Keratinocyte (primary cell): ENCODE measurements around the gene GOLT1B. TPM values are rescaled to one million over a fixed set of nuclear protein-coding genes. Genes with fewer than 3 reads are reported as not detected.

Experiments
- DNase-seq: peaks from one replicate; pipeline ENCODE4 v3.0.0-alpha.2; 2011; ENCODE audit warnings: low read depth, missing footprints, low spot score
- FAIRE-seq: peaks from 2 replicates; lab custom pipeline; 2011; peaks lifted over from hg19 to GRCh38; lab: Jason Lieb, UNC
- H2AFZ ChIP-seq: 2 replicates; pipeline ENCODE4 v1.6.0; 2012; ENCODE audit warnings: low read length, control low read depth, inconsistent platforms; ENCODE audit not compliant: control insufficient read depth
- H3K27ac ChIP-seq: 2 replicates; pipeline ENCODE4 v1.5.1; 2011; ENCODE audit warnings: low read length; ENCODE audit not compliant: control insufficient read depth, insufficient read depth
- H3K27me3 ChIP-seq: 3 replicates; pipeline ENCODE4 v1.6.0; 2011; ENCODE audit warnings: low read length; ENCODE audit not compliant: control insufficient read depth, insufficient read depth; ENCODE audit errors: extremely low read depth
- H3K36me3 ChIP-seq, 2 experiments: 2 replicates in 1 of 2; 3 replicates in 1 of 2; pipeline ENCODE4 v1.5.1; 2011; ENCODE audit warnings: low read length in 2 of 2, mild to moderate bottlenecking in 1 of 2; ENCODE audit not compliant: control insufficient read depth in 2 of 2, insufficient read depth in 2 of 2; ENCODE audit errors: extremely low read depth in 1 of 2
- H3K4me1 ChIP-seq: 3 replicates; pipeline ENCODE4 v1.5.1; 2011; ENCODE audit warnings: low read length; ENCODE audit not compliant: control insufficient read depth, insufficient read depth; ENCODE audit errors: extremely low read depth
- H3K4me2 ChIP-seq: 3 replicates; pipeline ENCODE4 v1.6.0; 2011; ENCODE audit warnings: low read depth, low read length; ENCODE audit not compliant: control insufficient read depth, insufficient read depth; ENCODE audit errors: extremely low read depth
- H3K4me3 ChIP-seq, 3 experiments: fragments of 200-600 bp in 1 of 3; sonication (generic) in 1 of 3; 2 replicates in 2 of 3; 3 replicates in 1 of 3; pipeline ENCODE4 v1.5.1; 2011 to 2016; ENCODE audit warnings: low read length in 3 of 3, mild to moderate bottlenecking in 3 of 3, control low read depth in 2 of 3, inconsistent platforms in 1 of 3, low read depth in 1 of 3, mixed read lengths in 1 of 3, mixed run types in 1 of 3, moderate library complexity in 1 of 3; ENCODE audit not compliant: control insufficient read depth in 2 of 3, insufficient read depth in 2 of 3; ENCODE audit errors: extremely low read depth in 1 of 3
- H3K79me2 ChIP-seq: 2 replicates; pipeline ENCODE4 v1.6.0; 2012; ENCODE audit warnings: low read length; ENCODE audit not compliant: control insufficient read depth, insufficient read depth
- H3K9ac ChIP-seq: 3 replicates; pipeline ENCODE4 v1.6.0; 2011; ENCODE audit warnings: low read length; ENCODE audit not compliant: control insufficient read depth, insufficient read depth; ENCODE audit errors: extremely low read depth
- H3K9me1 ChIP-seq: 3 replicates; pipeline ENCODE4 v1.6.0; 2011; ENCODE audit warnings: low read length; ENCODE audit not compliant: control insufficient read depth, insufficient read depth; ENCODE audit errors: extremely low read depth
- H3K9me3 ChIP-seq: 2 replicates; pipeline ENCODE4 v1.5.1; 2012; ENCODE audit warnings: low read depth, low read length; ENCODE audit not compliant: control insufficient read depth
- H4K20me1 ChIP-seq: 3 replicates; pipeline ENCODE4 v1.6.0; 2011; ENCODE audit warnings: low read length; ENCODE audit not compliant: control insufficient read depth, insufficient read depth; ENCODE audit errors: extremely low read depth
- EZH2 ChIP-seq: IDR thresholded peaks from one replicate; pipeline ENCODE4 v1.6.1; 2012; ENCODE audit warnings: inconsistent platforms, mild to moderate bottlenecking, low read length, moderate library complexity
- dilution Hi-C: fragments of 300-500 bp; cut with MboI; formaldehyde crosslinking; loops from one replicate; pipeline ENCODE4 v1.7.0; 2020; ENCODE audit warnings: low sequenced_read_pairs; ENCODE audit not compliant: extremely low pct_ligation_motif_present
- polyA plus RNA-seq, 5 experiments: library from polyadenylated mRNA; depleted of rRNA in 3 of 5; stranded (reverse) in 3 of 5; stranded (forward) in 1 of 5; unstranded in 1 of 5; fragments of >200 nt; gene quantifications; 1 replicate in 1 of 5; 2 replicates in 3 of 5; 3 replicates in 1 of 5; pipeline versions ENCODE4 v1.2.1 to v1.2.3, GENCODE V29; 2011 to 2012; ENCODE audit warnings: missing spikeins in 2 of 5, low read depth in 1 of 5, low replicate concordance in 1 of 5
- TF ChIP-seq, protein P1 (sequence below), 3 experiments: IDR thresholded peaks in 1 of 3; conservative IDR thresholded peaks in 1 of 3; optimal IDR thresholded peaks in 1 of 3; 2 replicates in 2 of 3; 3 replicates in 1 of 3; pipeline versions ENCODE3 to v1.5.1; 2011; ENCODE audit warnings: low read length in 3 of 3, mild to moderate bottlenecking in 3 of 3, moderate library complexity in 2 of 3, control low read depth in 1 of 3, inconsistent platforms in 1 of 3; ENCODE audit not compliant: insufficient read depth in 2 of 3; ENCODE audit errors: extremely low read depth in 1 of 3

The GOLT1B gene
- polyA plus RNA-seq, 1 donor (not counting 4 experiments of a cell fraction or from before 2014, with no cell fraction given): 25.8 TPM

DNA sequence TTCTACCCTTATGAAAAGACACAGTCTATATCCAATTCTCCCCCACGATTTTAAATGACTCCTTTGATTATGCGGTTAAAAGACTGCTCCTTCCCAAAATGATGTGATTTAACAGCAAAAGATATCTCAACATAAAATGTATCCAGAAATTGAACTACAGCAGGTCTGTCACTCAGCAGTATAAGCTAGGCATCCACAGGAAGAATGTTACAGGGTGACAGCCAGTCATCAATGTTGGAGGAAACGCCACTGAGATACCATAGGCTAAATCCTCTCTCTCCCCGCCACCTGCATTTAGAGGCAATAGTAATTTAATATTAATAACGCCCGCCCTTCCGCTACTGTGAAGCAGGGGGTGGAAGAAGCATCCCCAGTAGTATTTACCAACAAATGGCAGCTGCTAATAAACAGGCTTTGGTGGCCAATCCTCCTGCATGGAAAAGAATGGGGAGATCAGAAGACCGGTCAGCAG lies 767 bp upstream of the GOLT1B start:
- dilution Hi-C loops: no loop called here
- H3K4me3 ChIP-seq: peak overlapping the region; percentile 82 to 97 (median 95)
- H4K20me1 ChIP-seq: no peaks in the 10 kb centered on the region
- H3K9me1 ChIP-seq: no peaks in the 10 kb centered on the region
- peak overlapping the region; percentile 93 for H3K9ac ChIP-seq
- peaks cover 13% of the 10 kb centered on the region for H3K4me1 ChIP-seq
- FAIRE-seq (no peak), DNase-seq (no peak)
- peaks cover 53% of the 10 kb centered on the region for H3K79me2 ChIP-seq
- peak overlapping the region; percentile 99 for H2AFZ ChIP-seq
- no peaks in the 10 kb centered on the region for H3K27me3 ChIP-seq
- H3K36me3 ChIP-seq: peaks cover 9 to 25% of the 10 kb centered on the region in 2 experiments
- TF ChIP-seq EZH2: no peak
- TF ChIP-seq, protein P1, sequence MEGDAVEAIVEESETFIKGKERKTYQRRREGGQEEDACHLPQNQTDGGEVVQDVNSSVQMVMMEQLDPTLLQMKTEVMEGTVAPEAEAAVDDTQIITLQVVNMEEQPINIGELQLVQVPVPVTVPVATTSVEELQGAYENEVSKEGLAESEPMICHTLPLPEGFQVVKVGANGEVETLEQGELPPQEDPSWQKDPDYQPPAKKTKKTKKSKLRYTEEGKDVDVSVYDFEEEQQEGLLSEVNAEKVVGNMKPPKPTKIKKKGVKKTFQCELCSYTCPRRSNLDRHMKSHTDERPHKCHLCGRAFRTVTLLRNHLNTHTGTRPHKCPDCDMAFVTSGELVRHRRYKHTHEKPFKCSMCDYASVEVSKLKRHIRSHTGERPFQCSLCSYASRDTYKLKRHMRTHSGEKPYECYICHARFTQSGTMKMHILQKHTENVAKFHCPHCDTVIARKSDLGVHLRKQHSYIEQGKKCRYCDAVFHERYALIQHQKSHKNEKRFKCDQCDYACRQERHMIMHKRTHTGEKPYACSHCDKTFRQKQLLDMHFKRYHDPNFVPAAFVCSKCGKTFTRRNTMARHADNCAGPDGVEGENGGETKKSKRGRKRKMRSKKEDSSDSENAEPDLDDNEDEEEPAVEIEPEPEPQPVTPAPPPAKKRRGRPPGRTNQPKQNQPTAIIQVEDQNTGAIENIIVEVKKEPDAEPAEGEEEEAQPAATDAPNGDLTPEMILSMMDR (optimal IDR thresholded peaks at IDR 0.05 in 1 of 3, IDR thresholded peaks at IDR 0.05 in 1 of 3, conservative IDR thresholded peaks at IDR 0.05 in 1 of 3; ENCODE audit: extremely low read depth in 1 of 3, insufficient read depth in 2 of 3, low read length in 3 of 3): no peak
- peak overlapping the region; percentile 78 for H3K27ac ChIP-seq
- H3K4me2 ChIP-seq: peak overlapping the region; percentile 96
- no peaks in the 10 kb centered on the region for H3K9me3 ChIP-seq

DNA sequence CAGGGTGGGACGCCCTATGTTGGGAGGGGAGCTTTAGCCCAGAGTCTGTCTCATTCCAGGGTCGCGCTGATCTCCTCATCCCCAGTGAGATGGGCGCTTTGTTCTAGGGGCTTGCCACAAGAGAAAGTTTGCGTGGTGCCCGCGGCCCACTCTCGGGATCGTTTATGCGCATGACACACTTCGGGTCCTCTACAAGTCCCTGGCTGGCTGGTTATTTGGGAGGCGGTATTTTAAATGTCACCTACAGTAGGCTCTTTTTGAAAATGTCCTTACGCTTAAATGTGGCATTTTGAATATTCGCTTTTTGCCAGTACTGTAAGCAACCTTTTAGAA lies 541 bp downstream of the GOLT1B start:
- H3K79me2 ChIP-seq: peaks cover 62% of the 10 kb centered on the region
- H3K9me3 ChIP-seq: no peaks in the 10 kb centered on the region
- peak overlapping the region; percentile 78 for H3K27ac ChIP-seq
- dilution Hi-C loops: no loop called here
- H3K9me1 ChIP-seq: no peaks in the 10 kb centered on the region
- no peaks in the 10 kb centered on the region for H3K27me3 ChIP-seq
- no peaks in the 10 kb centered on the region for H4K20me1 ChIP-seq
- peak overlapping the region; percentile 93 for H3K9ac ChIP-seq
- DNase-seq: no peak
- H3K4me1 ChIP-seq: peaks cover 13% of the 10 kb centered on the region
- peak overlapping the region; percentile 89 for H3K4me2 ChIP-seq
- H3K4me3 ChIP-seq: peak overlapping the region; percentile 82 to 97 (median 95)
- no peak for TF ChIP-seq EZH2
- TF ChIP-seq, protein P1 (optimal IDR thresholded peaks at IDR 0.05 in 1 of 3, IDR thresholded peaks at IDR 0.05 in 1 of 3, conservative IDR thresholded peaks at IDR 0.05 in 1 of 3; ENCODE audit: extremely low read depth in 1 of 3, insufficient read depth in 2 of 3, low read length in 3 of 3): no peak
- no peak for FAIRE-seq
- peaks cover 9 to 19% of the 10 kb centered on the region in 2 experiments for H3K36me3 ChIP-seq
- H2AFZ ChIP-seq: peak overlapping the region; percentile 90
